Astrocyte of the spinal cord (primary cell): ENCODE data around the gene IFNL4.

Experiments
- DNase-seq: peaks from one replicate; pipeline ENCODE4 v3.0.0; 2011; ENCODE audit warnings: low read depth, low spot score
- H3K4me3 ChIP-seq: 2 replicates; pipeline ENCODE4 v1.5.1; 2011; ENCODE audit warnings: low read depth, mild to moderate bottlenecking, low read length, moderate library complexity
- in situ Hi-C: cut with HindIII; loops from 2 replicates; pipeline ENCODE4 v1.10.0; 2017; ENCODE audit warnings: low sequenced_read_pairs
- TF ChIP-seq, protein P1 (sequence below): IDR thresholded peaks from 2 replicates; pipeline ENCODE4 v1.5.1; 2012; ENCODE audit warnings: low read depth, mild to moderate bottlenecking, low read length, inconsistent platforms

The IFNL4 gene

DNA sequence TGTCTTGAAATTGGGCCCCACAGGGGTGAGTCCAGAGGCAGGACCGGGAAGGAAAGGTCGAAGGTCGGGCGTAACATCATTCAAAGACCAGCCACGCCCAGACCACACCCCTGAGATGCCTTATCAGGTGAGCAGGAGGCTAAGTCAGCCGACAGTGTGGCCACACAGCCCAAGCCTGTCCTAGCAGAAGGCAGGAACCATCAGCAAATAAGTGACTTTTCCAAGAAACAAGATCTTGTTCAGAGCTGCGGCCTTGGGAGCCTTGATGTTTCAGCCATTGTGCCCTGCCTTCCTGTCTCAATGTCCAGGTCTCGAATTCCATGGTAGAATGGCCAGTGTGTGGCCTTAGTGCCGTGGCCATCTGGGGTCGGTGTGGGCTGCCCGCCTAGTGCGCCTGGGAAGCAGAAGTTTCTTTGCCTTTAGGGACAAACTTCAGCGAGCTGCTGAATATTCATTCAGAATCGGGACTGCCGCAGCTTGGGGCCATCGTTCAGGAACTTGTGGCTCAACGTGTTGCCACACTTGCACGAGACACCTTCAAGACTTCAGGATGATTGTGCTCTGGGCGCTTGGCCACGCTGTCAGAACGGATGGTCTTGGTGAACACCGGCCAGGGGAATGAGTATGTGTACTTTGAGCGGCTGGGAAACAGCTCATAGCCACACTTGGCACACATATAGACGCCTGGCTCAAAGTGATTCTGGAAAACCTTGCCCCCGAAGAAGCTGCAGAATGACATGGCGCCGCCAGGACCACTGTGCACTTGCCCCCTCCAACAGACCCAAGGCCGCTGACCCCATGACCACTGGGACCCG, 6.1 kb upstream of the IFNL4 start:
- TF ChIP-seq, protein P1, sequence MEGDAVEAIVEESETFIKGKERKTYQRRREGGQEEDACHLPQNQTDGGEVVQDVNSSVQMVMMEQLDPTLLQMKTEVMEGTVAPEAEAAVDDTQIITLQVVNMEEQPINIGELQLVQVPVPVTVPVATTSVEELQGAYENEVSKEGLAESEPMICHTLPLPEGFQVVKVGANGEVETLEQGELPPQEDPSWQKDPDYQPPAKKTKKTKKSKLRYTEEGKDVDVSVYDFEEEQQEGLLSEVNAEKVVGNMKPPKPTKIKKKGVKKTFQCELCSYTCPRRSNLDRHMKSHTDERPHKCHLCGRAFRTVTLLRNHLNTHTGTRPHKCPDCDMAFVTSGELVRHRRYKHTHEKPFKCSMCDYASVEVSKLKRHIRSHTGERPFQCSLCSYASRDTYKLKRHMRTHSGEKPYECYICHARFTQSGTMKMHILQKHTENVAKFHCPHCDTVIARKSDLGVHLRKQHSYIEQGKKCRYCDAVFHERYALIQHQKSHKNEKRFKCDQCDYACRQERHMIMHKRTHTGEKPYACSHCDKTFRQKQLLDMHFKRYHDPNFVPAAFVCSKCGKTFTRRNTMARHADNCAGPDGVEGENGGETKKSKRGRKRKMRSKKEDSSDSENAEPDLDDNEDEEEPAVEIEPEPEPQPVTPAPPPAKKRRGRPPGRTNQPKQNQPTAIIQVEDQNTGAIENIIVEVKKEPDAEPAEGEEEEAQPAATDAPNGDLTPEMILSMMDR = no peak
- in situ Hi-C loops = no loop called here
- no peak overlapping the region for H3K4me3 ChIP-seq
- DNase-seq = no peak

DNA sequence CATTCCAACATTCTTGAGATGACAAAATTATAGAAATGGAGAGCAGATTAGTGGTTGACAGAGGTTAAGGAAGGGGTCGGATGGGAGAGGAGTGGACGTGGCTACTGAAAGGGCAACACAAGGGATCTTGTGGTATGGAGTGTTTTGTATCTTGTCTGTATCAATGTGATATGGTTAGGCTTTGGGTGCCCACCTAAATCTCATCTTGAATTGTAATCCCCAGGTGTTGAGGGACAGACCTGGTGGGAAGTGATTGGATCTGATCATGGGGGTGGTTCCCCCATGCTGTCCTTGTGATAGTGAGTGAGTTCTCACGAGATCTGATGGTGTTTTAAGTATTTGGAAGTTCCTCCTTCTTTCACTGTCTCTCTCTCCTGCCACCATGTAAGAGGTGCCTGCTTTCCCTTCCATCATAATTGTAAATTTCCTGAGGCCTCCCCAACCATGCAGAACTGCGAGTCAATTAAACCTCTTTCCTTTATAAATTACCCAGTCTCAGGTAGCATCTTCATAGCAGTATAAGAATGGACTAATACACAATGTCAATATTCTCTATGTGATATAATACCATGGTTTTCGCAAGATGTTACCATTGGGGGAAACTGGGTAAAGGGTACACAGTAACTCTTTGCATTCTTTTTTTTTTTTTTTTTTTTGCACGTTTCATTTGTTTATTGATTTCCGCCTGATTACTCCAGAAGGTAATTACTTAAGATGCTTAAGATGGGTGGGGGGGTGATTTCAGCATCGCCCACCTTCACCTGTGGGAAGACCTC, 4.9 kb upstream of the IFNL4 start:
- in situ Hi-C loops = no loop called here
- DNase-seq = no peak
- H3K4me3 ChIP-seq = no peak overlapping the region
- TF ChIP-seq, protein P1 = no peak

DNA sequence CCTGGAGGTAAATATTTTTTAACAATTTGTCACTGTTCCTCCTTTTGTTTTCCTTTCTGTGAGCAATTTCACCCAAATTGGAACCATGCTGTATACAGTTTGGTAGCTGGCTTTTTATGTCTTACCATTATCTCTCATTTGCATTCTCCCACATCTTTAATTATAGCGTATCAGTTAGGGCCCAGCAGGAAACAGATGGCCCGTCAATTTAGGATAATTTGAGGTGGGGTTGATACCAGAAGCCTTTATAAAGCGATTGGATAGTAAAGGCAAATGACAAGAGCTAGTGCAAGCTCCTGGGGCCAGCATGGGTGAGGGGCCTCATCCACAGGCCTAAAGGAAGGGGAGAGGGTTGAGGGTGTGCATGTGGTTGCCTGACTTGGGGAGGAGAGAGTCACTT, 3.8 kb upstream of the IFNL4 start:
- DNase-seq = no peak
- in situ Hi-C loops = no loop called here
- no peak overlapping the region for H3K4me3 ChIP-seq
- TF ChIP-seq, protein P1 = no peak

DNA sequence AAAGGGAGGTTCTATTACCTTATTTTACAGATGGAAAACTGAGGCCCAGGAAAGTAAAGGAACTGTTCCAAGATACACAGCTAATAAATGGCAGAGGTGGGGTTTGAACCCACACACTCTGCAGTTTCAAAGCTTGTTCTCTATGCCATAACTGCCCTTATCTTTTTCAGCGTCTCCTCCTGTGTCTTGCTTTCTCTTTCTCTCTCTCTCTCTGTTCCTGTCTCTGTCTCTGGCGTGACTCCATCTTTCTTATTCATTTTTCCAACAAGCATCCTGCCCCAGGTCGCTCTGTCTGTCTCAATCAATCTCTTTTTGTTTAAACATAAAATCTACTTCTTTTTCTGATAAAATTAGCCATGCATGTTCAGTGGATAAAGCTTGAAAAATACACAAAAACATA, 3.2 kb upstream of the IFNL4 start:
- no peak for DNase-seq
- H3K4me3 ChIP-seq = no peak overlapping the region
- TF ChIP-seq, protein P1 = no peak
- in situ Hi-C loops = no loop called here

DNA sequence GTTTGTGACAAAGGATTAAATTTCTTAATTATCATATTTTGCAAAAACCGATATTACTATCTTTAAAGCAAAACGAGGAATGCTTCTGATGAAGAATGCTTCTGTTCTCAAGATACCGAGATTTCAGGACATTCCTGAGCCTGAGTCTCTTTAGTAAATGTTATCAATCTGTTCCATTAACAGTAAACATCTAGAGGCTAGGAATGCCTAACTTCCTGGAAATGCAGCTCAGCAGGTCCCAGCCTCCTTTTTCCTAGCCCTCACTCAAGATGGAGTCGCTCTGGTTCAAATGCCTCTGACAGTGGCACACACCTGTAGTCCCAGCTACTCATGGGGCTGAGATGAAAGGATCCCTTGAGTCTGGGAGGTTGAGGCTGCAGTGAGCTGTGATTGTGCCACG, 2.4 kb upstream of the IFNL4 start:
- H3K4me3 ChIP-seq = no peak overlapping the region
- in situ Hi-C loops = no loop called here
- DNase-seq = no peak
- TF ChIP-seq, protein P1 = no peak

DNA sequence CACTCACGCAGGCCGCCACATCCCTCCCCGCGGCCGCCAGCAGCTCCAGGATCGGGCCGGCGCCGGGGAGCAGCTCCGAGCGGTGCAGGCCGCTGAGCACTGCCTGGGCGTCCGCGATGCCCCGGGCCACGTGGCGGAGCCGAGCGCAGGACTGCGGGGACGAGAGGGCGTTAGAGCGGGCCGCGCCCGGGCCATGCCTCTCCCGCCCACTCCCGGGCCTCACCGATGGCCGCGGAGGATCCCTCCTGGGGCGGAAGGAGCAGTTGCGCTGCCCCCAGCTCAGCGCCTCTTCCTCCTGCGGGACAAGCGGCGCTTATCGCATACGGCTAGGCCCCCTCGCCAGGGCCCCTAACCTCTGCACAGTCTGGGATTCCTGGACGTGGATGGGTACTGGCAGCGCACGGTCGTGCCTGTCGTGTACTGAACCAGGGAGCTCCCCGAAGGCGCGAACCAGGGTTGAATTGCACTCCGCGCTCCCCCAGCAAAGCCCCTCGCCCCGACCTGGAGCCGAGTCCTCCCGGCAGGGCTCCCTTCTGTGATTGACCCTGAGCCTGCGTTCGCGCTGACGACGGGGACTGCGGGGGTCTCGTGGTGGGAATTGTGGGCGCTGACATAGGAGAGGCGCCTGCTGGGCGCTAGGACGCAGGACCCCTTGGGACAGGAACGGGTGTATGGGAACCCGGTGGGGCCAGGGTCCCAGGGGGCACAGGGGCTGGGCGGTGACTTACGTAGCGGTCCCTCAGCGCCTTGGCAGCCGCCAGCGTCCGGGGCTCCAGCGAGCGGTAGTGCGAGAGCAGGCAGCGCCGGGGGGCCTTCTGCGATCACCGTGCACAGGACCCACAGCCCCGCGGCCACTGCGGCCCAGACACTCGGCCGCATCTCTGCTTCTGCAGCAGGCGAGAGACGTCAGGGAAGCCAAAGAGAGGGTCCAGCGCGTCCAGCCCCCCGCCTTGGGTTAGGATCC, 673 bp downstream of the IFNL4 start:
- DNase-seq = no peak
- in situ Hi-C loops = no loop called here
- TF ChIP-seq, protein P1 = no peak
- no peak overlapping the region for H3K4me3 ChIP-seq
